OCI-LY7 (cell line): Measurements from ENCODE around the gene EXOSC10.
"Not testable (repeated sequence)": the region's sequence is repeated elsewhere in the genome, so short reads cannot be mapped to it uniquely, and the experiment has no call there.

Experiments used
- EZH2phosphoT487 ChIP-seq: fragments of 200-600 bp; sonication (generic); IDR thresholded peaks from 2 replicates; pipeline ENCODE4 v1.6.1; 2018; ENCODE audit warnings: low read depth, borderline replicate concordance, mild to moderate bottlenecking, mixed run types, antibody characterized with exemption, low read length, moderate library complexity, mixed read lengths
- TF ChIP-seq, protein P1 (sequence below): fragments of 200-600 bp; sonication (generic); conservative IDR thresholded peaks from 2 replicates; pipeline ENCODE4 v1.5.1; 2014; ENCODE audit warnings: mild to moderate bottlenecking, antibody characterized with exemption, low read length, moderate library complexity, mixed read lengths

DNA sequence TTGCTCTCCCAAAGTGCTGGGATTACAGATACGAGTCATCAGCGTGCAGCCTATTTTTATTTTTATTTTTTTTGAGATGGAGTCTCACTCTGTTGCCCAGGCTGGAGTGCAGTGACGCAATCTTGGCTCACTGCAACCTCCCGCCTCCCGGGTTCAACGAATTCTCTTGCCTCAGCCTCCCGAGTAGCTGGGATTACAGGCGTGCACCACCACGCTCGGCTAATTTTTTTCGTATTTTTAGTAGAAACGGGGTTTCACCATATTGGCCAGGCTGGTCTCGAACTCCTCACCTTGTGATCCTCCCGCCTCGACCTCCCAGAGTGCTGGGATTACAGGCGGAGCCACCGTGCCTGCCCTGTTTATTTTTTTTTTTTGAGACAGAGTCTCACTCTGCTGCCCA lies 1.1 kb upstream of the EXOSC10 start:
- TF ChIP-seq, protein P1, sequence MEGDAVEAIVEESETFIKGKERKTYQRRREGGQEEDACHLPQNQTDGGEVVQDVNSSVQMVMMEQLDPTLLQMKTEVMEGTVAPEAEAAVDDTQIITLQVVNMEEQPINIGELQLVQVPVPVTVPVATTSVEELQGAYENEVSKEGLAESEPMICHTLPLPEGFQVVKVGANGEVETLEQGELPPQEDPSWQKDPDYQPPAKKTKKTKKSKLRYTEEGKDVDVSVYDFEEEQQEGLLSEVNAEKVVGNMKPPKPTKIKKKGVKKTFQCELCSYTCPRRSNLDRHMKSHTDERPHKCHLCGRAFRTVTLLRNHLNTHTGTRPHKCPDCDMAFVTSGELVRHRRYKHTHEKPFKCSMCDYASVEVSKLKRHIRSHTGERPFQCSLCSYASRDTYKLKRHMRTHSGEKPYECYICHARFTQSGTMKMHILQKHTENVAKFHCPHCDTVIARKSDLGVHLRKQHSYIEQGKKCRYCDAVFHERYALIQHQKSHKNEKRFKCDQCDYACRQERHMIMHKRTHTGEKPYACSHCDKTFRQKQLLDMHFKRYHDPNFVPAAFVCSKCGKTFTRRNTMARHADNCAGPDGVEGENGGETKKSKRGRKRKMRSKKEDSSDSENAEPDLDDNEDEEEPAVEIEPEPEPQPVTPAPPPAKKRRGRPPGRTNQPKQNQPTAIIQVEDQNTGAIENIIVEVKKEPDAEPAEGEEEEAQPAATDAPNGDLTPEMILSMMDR: not testable (repeated sequence)
- not testable (repeated sequence) for TF ChIP-seq EZH2phosphoT487
